GM19438 (cell line): ENCODE data around the gene PCED1B.

ENCODE experiments used
- ATAC-seq: cut with Tn5 transposase; IDR thresholded peaks from one replicate; pipeline ENCODE4 v1.9.1; 2021; ENCODE audit warnings: low read depth; ENCODE audit not compliant: unreplicated experiment

The PCED1B gene

DNA sequence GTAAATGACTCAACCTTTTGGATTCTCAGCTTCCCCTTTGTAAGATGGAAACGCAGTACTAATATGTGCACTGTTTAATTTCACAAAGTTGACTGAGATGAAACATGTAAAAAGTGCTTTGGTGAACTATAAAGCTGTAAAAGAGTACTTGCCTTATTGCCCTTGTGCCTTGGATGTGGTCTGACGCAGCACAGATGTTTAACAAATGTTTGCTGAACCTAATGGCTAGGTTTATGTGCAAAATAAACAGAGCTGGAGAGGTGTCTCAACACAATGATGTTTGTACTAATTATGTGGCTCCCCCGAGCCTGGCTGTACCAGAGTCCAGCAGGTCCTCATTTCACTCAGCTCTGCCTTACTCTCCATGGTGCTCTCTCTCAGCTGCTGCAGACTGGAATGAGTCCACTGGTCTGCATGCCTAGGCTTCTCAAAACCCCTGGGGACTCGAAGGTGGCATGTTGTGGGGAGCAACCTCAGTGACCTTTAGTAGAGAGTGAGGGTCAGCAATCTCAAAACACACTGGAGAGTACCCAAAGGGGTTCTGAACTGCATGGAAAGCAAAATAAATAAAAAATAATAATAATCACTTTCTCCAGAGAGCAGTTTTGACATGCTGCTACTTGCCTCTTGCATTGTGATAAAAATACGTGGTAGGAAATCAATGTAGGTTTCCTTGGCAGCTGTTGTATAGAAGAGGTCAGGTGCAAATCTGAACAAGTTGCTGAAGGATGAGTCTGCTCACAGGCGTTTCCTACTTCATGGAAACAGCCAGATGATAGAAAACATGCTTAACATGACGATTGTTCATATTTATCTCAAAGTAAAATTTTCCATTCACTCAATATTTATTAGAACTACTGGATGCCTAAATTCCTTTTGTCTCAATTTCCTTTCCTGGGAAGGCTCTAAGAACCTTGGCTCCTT, 8.9 kb downstream of the PCED1B start:
- ATAC-seq: no peak

DNA sequence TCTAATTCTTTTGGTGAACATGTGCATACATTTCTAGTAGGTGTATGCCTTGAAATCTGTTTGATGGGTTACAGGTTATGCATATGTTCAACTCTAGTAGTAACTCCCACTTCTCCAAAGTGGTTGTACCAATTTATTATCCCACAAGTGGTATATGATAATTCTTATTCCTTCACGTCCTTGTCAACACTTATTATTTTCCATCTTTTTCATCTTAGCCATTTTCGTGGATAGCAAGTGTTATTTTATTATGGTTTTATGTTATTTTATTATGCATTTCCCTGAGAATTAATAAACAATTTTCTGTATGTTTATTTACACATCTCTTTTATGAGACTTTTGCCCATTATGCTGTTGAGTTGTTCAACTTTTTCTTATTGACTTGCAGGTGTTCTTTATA, 11.6 kb downstream of the PCED1B start:
- ATAC-seq: no peak

DNA sequence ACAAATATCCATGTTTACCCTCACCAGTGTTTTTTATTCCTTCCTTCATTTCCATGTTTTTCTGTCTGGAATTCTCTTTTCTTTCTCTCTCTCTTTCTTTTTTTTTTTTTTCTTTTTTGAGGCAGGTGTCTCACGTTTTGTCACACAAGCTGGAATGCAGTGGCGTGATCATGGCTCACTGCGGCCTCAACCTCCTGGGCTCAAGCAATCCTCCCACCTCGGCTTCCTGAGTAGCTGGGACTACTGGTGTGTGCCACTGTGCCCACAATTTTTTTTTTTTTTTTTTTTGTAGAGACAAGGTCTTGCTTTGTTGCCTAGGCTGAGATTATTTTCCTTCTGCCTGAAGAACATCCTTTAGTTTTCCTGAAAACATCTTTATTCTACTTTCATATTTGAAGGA, 15.4 kb downstream of the PCED1B start:
- ATAC-seq: no peak

- ATAC-seq: no peak
These were observed 16.2 kb downstream of the PCED1B start for GRCh38 chr12:47095446-47096236.

- no peak for ATAC-seq
These were observed 18.0 kb downstream of the PCED1B start for GRCh38 chr12:47097276-47097896.

GRCh38 chr12:47098099-47098498, 18.7 kb downstream of the PCED1B start:
- no peak for ATAC-seq

GRCh38 chr12:47099610-47100009, 20.2 kb downstream of the PCED1B start:
- no peak for ATAC-seq

- ATAC-seq: no peak
These were observed 20.7 kb downstream of the PCED1B start for GRCh38 chr12:47100160-47100559.

- no peak for ATAC-seq
These were observed 23.0 kb downstream of the PCED1B start for GRCh38 chr12:47102406-47102805.

DNA sequence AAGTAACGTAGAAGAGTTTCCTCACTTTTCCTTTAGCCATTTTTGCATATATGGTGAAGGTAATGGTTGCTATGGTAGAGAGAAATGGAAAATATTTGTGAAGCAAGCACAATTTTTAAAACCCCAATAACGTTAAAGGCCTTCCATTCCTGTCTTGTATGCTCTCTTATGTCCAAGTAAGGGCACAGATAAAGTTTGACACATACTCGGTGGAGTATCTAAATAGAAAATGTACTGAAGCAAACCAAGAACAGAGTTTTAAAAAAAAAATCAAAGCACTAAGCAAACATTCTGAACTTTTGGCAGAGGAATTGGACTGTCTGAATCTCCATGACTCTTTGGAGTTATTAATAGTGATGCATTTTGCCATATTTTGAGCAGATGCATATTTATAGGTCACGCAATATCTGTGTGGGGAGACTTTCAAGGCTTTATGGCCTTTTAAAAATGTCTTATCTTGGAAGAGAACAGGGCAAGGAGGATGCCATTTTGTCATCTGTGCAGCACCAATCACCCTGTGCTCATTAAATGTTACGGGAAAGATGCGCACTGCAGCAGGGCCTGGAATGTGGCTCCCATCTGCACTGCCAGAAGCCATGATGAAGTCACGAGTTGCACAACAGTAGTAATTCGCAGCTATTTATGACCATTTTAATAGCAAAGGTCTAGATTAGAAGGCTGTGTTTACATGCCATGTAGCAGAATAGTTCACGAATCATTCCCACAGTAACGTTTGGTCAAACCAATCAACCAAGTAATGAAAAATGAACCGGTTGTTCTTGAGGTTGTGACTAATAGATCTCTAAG, 23.6 kb downstream of the PCED1B start:
- no peak for ATAC-seq

DNA sequence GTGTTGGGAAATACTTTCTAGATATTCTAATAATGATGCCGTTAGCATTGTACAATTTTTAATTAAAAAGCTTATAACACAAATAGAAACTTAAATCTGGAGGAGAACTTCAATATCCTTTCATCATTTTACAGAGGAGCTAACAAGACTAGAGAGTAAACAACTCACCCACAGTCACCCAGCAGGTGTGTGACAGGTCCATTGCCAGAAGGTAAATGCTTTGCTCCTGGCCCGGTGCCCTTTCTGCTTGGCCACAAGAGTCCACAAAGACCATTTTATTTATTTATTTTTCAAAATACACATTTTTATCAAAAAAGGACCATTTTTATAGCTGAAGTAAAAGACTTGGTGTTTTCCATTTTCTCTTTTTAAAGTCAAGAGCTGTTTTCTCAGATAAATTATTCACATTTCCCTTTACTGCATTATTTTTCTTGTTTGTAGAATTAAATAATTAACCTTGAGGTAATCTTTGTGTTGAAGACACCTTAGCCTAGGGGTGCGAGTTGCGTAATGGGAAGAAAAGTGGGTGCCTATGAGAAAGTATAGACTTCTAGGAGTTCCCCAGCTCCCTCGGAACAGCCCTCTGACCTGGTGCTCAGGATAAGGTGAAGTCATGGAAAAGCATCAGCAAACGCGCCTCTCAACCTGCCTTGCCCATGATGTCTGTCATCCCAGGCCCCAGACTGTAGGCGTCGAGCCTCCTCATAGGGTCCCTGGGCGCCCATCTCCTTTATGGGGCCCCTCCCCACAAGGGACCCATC, 26.7 kb downstream of the PCED1B start:
- ATAC-seq: no peak

DNA sequence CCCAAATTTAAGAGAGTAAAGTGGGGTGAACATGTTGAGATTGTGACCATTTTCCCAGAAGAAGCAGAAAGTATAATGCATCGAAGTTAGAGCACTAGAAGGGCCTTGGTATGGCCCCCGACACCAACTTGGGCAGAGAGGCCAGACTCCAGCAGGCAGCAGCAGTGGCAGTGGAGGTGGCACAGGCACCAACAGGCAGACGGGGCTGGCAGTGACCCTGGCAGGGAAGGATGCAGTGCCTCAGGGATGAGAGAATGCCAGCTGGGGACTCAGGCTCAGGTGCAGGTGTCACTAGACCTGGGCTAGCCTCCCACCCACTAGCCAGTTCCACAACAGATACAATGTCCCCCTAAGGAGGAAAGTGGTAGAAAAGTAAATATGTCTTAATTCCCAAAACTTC, 28.0 kb downstream of the PCED1B start:
- no peak for ATAC-seq

GRCh38 chr12:47107926-47108325, 28.5 kb downstream of the PCED1B start:
- no peak for ATAC-seq

DNA sequence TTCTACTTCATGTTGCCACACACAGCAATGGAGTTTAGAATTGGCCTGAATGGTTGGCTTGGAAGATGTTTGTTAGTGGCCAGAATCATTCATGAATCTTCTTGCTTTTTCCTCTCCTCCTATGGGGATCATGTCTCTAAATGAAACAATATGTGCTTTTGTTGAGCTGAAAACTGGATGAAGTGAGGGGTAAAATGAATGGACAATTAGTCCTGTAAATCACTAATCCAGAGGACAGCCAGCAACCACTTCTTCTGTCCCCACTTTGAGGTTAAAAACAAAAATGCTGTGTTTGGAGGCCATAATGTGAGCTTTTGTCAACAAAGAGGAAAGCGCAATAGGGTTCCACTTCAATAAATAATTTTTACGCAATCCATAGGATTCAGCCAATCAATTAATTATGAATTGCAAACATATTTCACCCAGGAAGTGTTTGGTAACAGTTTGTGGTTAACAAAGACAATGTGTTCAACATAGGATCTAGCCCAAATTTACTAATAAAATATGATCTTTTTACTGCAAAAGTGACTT, 30.7 kb downstream of the PCED1B start:
- ATAC-seq: no peak

DNA sequence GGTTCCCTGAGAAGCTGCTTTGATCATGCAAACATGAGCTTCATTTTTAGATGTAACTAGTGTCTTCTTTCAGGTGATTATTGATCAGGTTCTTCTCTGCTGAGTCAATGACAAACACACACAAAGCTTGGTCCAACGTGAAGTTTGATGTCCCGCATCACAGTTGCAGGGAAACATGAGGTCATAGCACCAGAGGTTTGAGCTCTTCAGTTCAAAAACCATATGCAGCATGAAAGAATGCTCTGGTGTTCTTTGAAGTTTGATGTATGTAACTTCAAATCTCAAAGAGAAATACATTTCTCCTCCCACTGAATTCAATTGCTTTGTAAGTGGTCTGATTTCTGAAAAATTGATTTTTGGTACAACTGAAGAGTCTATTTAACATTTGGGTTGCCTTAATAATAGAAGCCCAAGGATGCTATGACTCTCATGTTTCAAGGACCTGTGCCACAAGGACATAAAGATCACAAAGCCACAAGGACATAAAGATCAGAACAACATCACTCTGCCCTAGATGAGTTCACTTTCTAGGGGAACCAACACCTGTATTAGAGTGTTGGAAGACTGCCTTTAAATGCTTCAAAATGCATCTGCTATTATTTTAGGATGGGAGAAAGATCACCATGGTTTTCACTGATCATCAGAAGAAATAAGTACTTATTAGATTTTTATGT, 31.4 kb downstream of the PCED1B start:
- no peak for ATAC-seq

- ATAC-seq: no peak
These were observed 32.0 kb downstream of the PCED1B start for GRCh38 chr12:47111392-47111778.

GRCh38 chr12:47111854-47112253, 32.4 kb downstream of the PCED1B start:
- no peak for ATAC-seq

DNA sequence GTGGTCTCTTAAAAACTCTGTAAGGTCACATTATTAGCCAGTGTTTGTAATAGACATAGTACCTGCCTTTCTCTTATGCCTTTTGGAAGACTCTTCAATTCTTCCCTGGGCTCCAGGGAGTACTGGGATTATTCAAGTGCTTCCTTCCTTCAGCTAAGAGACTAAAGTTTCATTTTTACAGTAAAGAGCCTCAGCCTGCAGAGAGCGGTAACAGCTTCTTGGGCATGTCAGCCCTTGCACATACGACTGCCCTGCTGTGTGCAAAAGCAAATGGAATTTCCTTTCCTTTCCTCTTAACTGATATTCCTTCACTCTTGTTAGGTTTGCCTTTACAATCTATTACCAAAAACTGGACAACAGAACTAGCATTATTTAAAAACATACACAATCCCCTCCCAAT, 33.3 kb downstream of the PCED1B start:
- ATAC-seq: no peak

GRCh38 chr12:47114481-47114892, 35.1 kb downstream of the PCED1B start:
- ATAC-seq: no peak
